Measurements from ENCODE around the gene COIL.
A peak's percentile ranks its signal among the peaks of the same experiment; 100 is the strongest.
"Not testable (repeated sequence)": the region's sequence is repeated elsewhere in the genome, so short reads cannot be mapped to it uniquely, and the experiment has no call there.

COIL gene

GRCh38 chr17:56983366-56983765 lies 22.5 kb upstream of the COIL start:
- no peak overlapping the region for H3K4me3 ChIP-seq (ENCODE audit: low read depth, low read length)
- peak; percentile 83 for DNase-seq (ENCODE audit: low read depth)
- TF ChIP-seq MYC (IDR thresholded peaks at IDR 0.05; ENCODE audit: low read depth, low read length) = no peak
- TF ChIP-seq POLR2A (IDR thresholded peaks at IDR 0.05; ENCODE audit: extremely low read depth, insufficient read length) = no peak
- TF ChIP-seq MAX (IDR thresholded peaks at IDR 0.05; ENCODE audit: low read depth, low read length) = no peak
- TF ChIP-seq CTCF (IDR thresholded peaks at IDR 0.05; ENCODE audit: low read depth, low read length) = no peak

- TF ChIP-seq CTCF (IDR thresholded peaks at IDR 0.05; ENCODE audit: low read depth, low read length) = no peak
- no peak for TF ChIP-seq MAX (IDR thresholded peaks at IDR 0.05; ENCODE audit: low read depth, low read length)
- no peak for TF ChIP-seq POLR2A (IDR thresholded peaks at IDR 0.05; ENCODE audit: extremely low read depth, insufficient read length)
- TF ChIP-seq MYC (IDR thresholded peaks at IDR 0.05; ENCODE audit: low read depth, low read length) = no peak
- H3K4me3 ChIP-seq (ENCODE audit: low read depth, low read length) = no peak overlapping the region
- no peak for DNase-seq (ENCODE audit: low read depth)
Observed at GRCh38 chr17:56982312-56982711, 21.5 kb upstream of the COIL start.

- peak overlapping the region; percentile 83 for H3K4me3 ChIP-seq (ENCODE audit: low read depth, low read length)
- DNase-seq (ENCODE audit: low read depth) = not testable (repeated sequence)
Observed at GRCh38 chr17:56980526-56980925, 19.7 kb upstream of the COIL start.

GRCh38 chr17:56979091-56979480 lies 18.2 kb upstream of the COIL start:
- DNase-seq (ENCODE audit: low read depth) = peak; percentile 44
- H3K4me3 ChIP-seq (ENCODE audit: low read depth, low read length) = peak overlapping the region; percentile 83
- TF ChIP-seq CTCF (IDR thresholded peaks at IDR 0.05; ENCODE audit: low read depth, low read length) (no peak), MYC (IDR thresholded peaks at IDR 0.05; ENCODE audit: low read depth, low read length) (no peak), POLR2A (IDR thresholded peaks at IDR 0.05; ENCODE audit: extremely low read depth, insufficient read length) (no peak), MAX (IDR thresholded peaks at IDR 0.05; ENCODE audit: low read depth, low read length) (no peak)

GRCh38 chr17:56978441-56979090 lies 17.7 kb upstream of the COIL start:
- peak; percentile 66 for DNase-seq (ENCODE audit: low read depth)
- TF ChIP-seq MAX (IDR thresholded peaks at IDR 0.05; ENCODE audit: low read depth, low read length) (no peak), POLR2A (IDR thresholded peaks at IDR 0.05; ENCODE audit: extremely low read depth, insufficient read length) (no peak)
- H3K4me3 ChIP-seq (ENCODE audit: low read depth, low read length) = peak overlapping the region; percentile 83

- TF ChIP-seq MAX (IDR thresholded peaks at IDR 0.05; ENCODE audit: low read depth, low read length) (peak; percentile 74), CTCF (IDR thresholded peaks at IDR 0.05; ENCODE audit: low read depth, low read length) (no peak), POLR2A (IDR thresholded peaks at IDR 0.05; ENCODE audit: extremely low read depth, insufficient read length) (no peak), MYC (IDR thresholded peaks at IDR 0.05; ENCODE audit: low read depth, low read length) (no peak)
- H3K4me3 ChIP-seq (ENCODE audit: low read depth, low read length) = peak within 1 kb of the TSS; percentile 83
- peak; percentile 85 for DNase-seq (ENCODE audit: low read depth)
Observed at GRCh38 chr17:56977673-56978395, 17.0 kb upstream of the COIL start, which contains the start of gene SCPEP1. TSS of gene SCPEP1 (plus strand) at chr17:56978131. CDS start at chr17:56978160, 29 bp downstream.

Measured in NB4 (cell line).